HepG2 (cell line): ENCODE measurements around the gene RAB9A. TPM values are rescaled to one million over a fixed set of nuclear protein-coding genes. Genes with fewer than 3 reads are reported as not detected.

Experiments used
- ATAC-seq: fragments of 200-7000 bp; cut with Tn5 transposase; 3 replicates; pipeline ENCODE4 v1.9.1; 2020; ENCODE audit warnings: mild to moderate bottlenecking, moderate library complexity
- BruUV-seq: library from RNA; stranded (reverse); fragments of 400-500 nt; replicated peaks from 2 replicates; lab custom pipeline; 2021; lab: Mats Ljungman, UMichigan
- CTCF ChIA-PET: fragments of 300-600 bp; formaldehyde crosslinking; extraction: SDS; loops from one replicate; lab custom pipeline; 2021; ENCODE audit warnings: low total read pairs, inconsistent platforms, low intra/inter-chr PET ratio; lab: Yijun Ruan, JAX
- POLR2A ChIA-PET: fragments of 350-600 bp; sonication (Branson Sonifier 250); formaldehyde crosslinking; loops from one replicate; lab custom pipeline; 2020; ENCODE audit warnings: antibody characterized with exemption, inconsistent platforms; lab: Yijun Ruan, JAX
- DNase-seq: peaks from one replicate; pipeline ENCODE4 v3.0.0-alpha.2; 2015; ENCODE audit warnings: low spot score
- FAIRE-seq: peaks from 3 replicates; lab custom pipeline; 2011; peaks lifted over from hg19 to GRCh38; lab: Jason Lieb, UNC
- H2AFZ ChIP-seq: one replicate; pipeline ENCODE4 v1.6.1; 2011; ENCODE audit warnings: low read length, inconsistent platforms
- H3K27ac ChIP-seq: fragments of 300-600 bp; 3 replicates; pipeline ENCODE4 v1.8.0; 2011; ENCODE audit warnings: mixed run types, mild to moderate bottlenecking, mixed read lengths, low read length, inconsistent platforms; ENCODE audit not compliant: insufficient read depth; ENCODE audit errors: extremely low read length
- H3K27me3 ChIP-seq, 2 experiments: fragments of 200-600 bp in 1 of 2; 2 replicates in 1 of 2; 3 replicates in 1 of 2; pipeline versions ENCODE4 v1.6.0 to v1.8.0; 2011; ENCODE audit warnings: low read length in 2 of 2, mild to moderate bottlenecking in 2 of 2, moderate library complexity in 2 of 2, inconsistent platforms in 1 of 2; ENCODE audit not compliant: insufficient read depth in 2 of 2, control insufficient read depth in 1 of 2
- H3K36me3 ChIP-seq, 2 experiments: fragments of 200-600 bp in 1 of 2; replicated peaks in 1 of 2; 2 replicates in 1 of 2; 3 replicates in 1 of 2; pipeline versions ENCODE4 v1.5.1 to v1.8.0; 2011; ENCODE audit warnings: low read length in 2 of 2, inconsistent platforms in 1 of 2; ENCODE audit not compliant: insufficient read depth in 2 of 2, control insufficient read depth in 1 of 2
- H3K4me1 ChIP-seq: 2 replicates; pipeline ENCODE4 v1.5.1; 2012; ENCODE audit warnings: low read length, inconsistent platforms; ENCODE audit not compliant: insufficient read depth
- H3K4me2 ChIP-seq: 2 replicates; pipeline ENCODE4 v1.6.0; 2011; ENCODE audit warnings: low read depth, low read length, inconsistent platforms
- H3K4me3 ChIP-seq, 3 experiments: fragments of 200-600 bp in 1 of 3; sonication (generic), shearing (Covaris generic) in 1 of 3; replicated peaks in 1 of 3; 2 replicates each; pipeline ENCODE4 v1.5.1; 2011 to 2016; ENCODE audit warnings: low read length in 3 of 3, inconsistent platforms in 2 of 3, low read depth in 2 of 3, mild to moderate bottlenecking in 2 of 3, control low read depth in 1 of 3, mixed read lengths in 1 of 3; ENCODE audit not compliant: insufficient read depth in 1 of 3
- H3K79me2 ChIP-seq: one replicate; pipeline ENCODE4 v1.6.1; 2011; ENCODE audit warnings: low read length, inconsistent platforms; ENCODE audit not compliant: insufficient read depth
- H3K9ac ChIP-seq: 2 replicates; pipeline ENCODE4 v1.6.0; 2011; ENCODE audit warnings: mild to moderate bottlenecking, low read depth, low read length, inconsistent platforms; ENCODE audit not compliant: insufficient read depth
- H3K9me3 ChIP-seq: 2 replicates; pipeline ENCODE4 v1.5.1; 2012; ENCODE audit warnings: mild to moderate bottlenecking, low read length
- H4K20me1 ChIP-seq: 2 replicates; pipeline ENCODE4 v1.6.0; 2011; ENCODE audit warnings: inconsistent platforms, mild to moderate bottlenecking, low read length, moderate library complexity; ENCODE audit not compliant: insufficient read depth
- ARID3A ChIP-seq: IDR thresholded peaks from 2 replicates; pipeline ENCODE4 v1.6.1; 2012; ENCODE audit warnings: low read depth, low read length, improper control_type of control experiment
- CEBPZ ChIP-seq: IDR thresholded peaks from 2 replicates; pipeline ENCODE4 v1.6.1; 2012; ENCODE audit warnings: low read length, improper control_type of control experiment
- CREM ChIP-seq, 2 experiments: sonication (generic) in 1 of 2; formaldehyde crosslinking in 1 of 2; IDR thresholded peaks; 2 replicates each; pipeline versions ENCODE4 v1.4.0 to v1.6.1; 2016 to 2020; ENCODE audit warnings: antibody characterized with exemption in 1 of 2, mild to moderate bottlenecking in 1 of 2, missing genetic modification reagents in 1 of 2
- KLF16 ChIP-seq, 2 experiments: sonication (generic) in 1 of 2; formaldehyde crosslinking in 1 of 2; IDR thresholded peaks; 2 replicates each; pipeline versions ENCODE4 v1.6.1 to v1.8.0; 2016 to 2023; ENCODE audit warnings: missing genetic modification reagents in 2 of 2, missing compliant biosample characterization in 1 of 2
- NFYB ChIP-seq: sonication (generic); formaldehyde crosslinking; IDR thresholded peaks from 2 replicates; pipeline ENCODE4 v1.4.0; 2020; ENCODE audit warnings: missing genetic modification reagents
- ONECUT2 ChIP-seq: sonication (generic); formaldehyde crosslinking; IDR thresholded peaks from 2 replicates; pipeline ENCODE4 v1.4.0; 2020; ENCODE audit warnings: missing genetic modification reagents
- POLR2A ChIP-seq, 2 experiments: IDR thresholded peaks; 2 replicates each; pipeline ENCODE4 v1.6.1; 2011; ENCODE audit warnings: low read depth in 2 of 2, low read length in 2 of 2, mild to moderate bottlenecking in 1 of 2, moderate library complexity in 1 of 2; ENCODE audit not compliant: insufficient read depth in 1 of 2
- SCMH1 ChIP-seq: sonication (generic); formaldehyde crosslinking; IDR thresholded peaks from 2 replicates; pipeline ENCODE4 v1.9.0; 2021; ENCODE audit warnings: missing genetic modification reagents, mild to moderate bottlenecking, borderline replicate concordance
- ZNF547 ChIP-seq: sonication (generic); formaldehyde crosslinking; IDR thresholded peaks from 2 replicates; pipeline ENCODE4 v1.5.1; 2020; ENCODE audit warnings: mild to moderate bottlenecking, missing genetic modification reagents
- ZNF724P ChIP-seq: sonication (generic); formaldehyde crosslinking; IDR thresholded peaks from 2 replicates; pipeline ENCODE4 v1.8.0; 2022; ENCODE audit warnings: missing genetic modification reagents, borderline replicate concordance
- in situ Hi-C: cut with HindIII; loops from 2 replicates; pipeline ENCODE4 v1.10.0; 2017; ENCODE audit warnings: low pct_unique_long_range_greater_than_20kb; ENCODE audit not compliant: extremely low pct_ligation_motif_present
- intact Hi-C: fragments of 100-400 bp; cut with micrococcal nuclease; formaldehyde crosslinking; loops from one replicate; pipeline ENCODE4 v1.10.0; 2022; ENCODE audit not compliant: unreplicated experiment
- polyA plus RNA-seq, 8 experiments: library from polyadenylated mRNA; depleted of rRNA in 3 of 8; stranded (reverse) in 7 of 8; unstranded in 1 of 8; fragments of >200 nt; fragmentation: Illumina TruSeq in 4 of 8; extraction: Trizol in 4 of 8; gene quantifications; 2 replicates each; pipeline versions ENCODE4 v1.2.1 to v1.2.3, GENCODE V29; 2011 to 2016; ENCODE audit warnings: low read depth in 4 of 8, missing spikeins in 1 of 8, mixed read lengths in 1 of 8; ENCODE audit not compliant: insufficient read depth in 1 of 8
- total RNA-seq, 5 experiments: library from RNA; depleted of rRNA; stranded (reverse); fragments of >200 nt; fragmentation: Illumina TruSeq; extraction: Trizol; gene quantifications; 2 replicates each; pipeline ENCODE4 v1.2.3, GENCODE V29; 2016; ENCODE audit warnings: low read depth in 1 of 5

The RAB9A gene
- total and polyA plus RNA-seq, 2 of the 13 experiments (the other 11 are each of a cell fraction or from before 2014, with no cell fraction given): 10.5 to 23.1 TPM

GRCh38 chrX:13654116-13654515 is 34.8 kb upstream of the RAB9A start:
- TF ChIP-seq SCMH1 (no peak), NFYB (CRISPR knock-in tag) (no peak), CREM (IDR thresholded peaks at IDR 0.05) (no peak), CREM (CRISPR knock-in tag; IDR thresholded peaks at IDR 0.05) (no peak), POLR2A (IDR thresholded peaks at IDR 0.05; ENCODE audit: insufficient read depth in 1 of 2, low read depth in 2 of 2, low read length in 2 of 2) (no peak), ONECUT2 (no peak), ARID3A (no peak), ZNF724P (CRISPR knock-in tag) (no peak), KLF16 (CRISPR knock-in tag; IDR thresholded peaks at IDR 0.05) (no peak), CEBPZ (no peak), ZNF547 (no peak)
- H3K4me1 ChIP-seq: peaks cover 10% of the 10 kb centered on the region
- peak overlapping the region; percentile 68 for H3K9ac ChIP-seq
- no peak overlapping the region for H2AFZ ChIP-seq
- CTCF ChIA-PET: no interaction called here
- H3K9me3 ChIP-seq: no peaks in the 10 kb centered on the region
- POLR2A ChIA-PET: interaction anchor here (1.6 kb wide), 1 partner anchor 81 kb away, joined by 11 read pairs; the partner anchor contains the start of genes OFD1 and TRAPPC2
- H3K4me2 ChIP-seq: peak overlapping the region; percentile 67
- FAIRE-seq (no peak), DNase-seq (no peak), ATAC-seq (no peak)
- intact Hi-C loops (no loop called here), in situ Hi-C loops (loop anchor here (5.0 kb wide), 1 partner anchor 373 kb away; the partner anchor contains the start of gene GEMIN8)
- no peaks in the 10 kb centered on the region for H4K20me1 ChIP-seq
- H3K36me3 ChIP-seq: no peaks in the 10 kb centered on the region
- H3K27ac ChIP-seq: peak overlapping the region; percentile 74
- H3K27me3 ChIP-seq: no peaks in the 10 kb centered on the region
- no TSS peak for BruUV-seq
- H3K4me3 ChIP-seq: peak overlapping the region; percentile 60 to 74 (median 68); a peak in 4 of 6 replicates
- H3K79me2 ChIP-seq: no peaks in the 10 kb centered on the region
